CD1c-positive myeloid dendritic cell (primary cell): ENCODE measurements around the gene FAM83D.
A peak's percentile ranks its signal among the peaks of the same experiment; 100 is the strongest.

Experiments used
- DNase-seq: peaks from one replicate; pipeline ENCODE4 v3.0.0-alpha.2; 2016; ENCODE audit errors: extremely low spot score

The FAM83D gene

GRCh38 chr20:38926142-38926933 is at the start of gene FAM83D:
TSS of gene FAM83D (plus strand) at chr20:38926417. CDS start at chr20:38926443, 26 bp downstream.
- DNase-seq: peak; percentile 99

GRCh38 chr20:38877483-38877882 is 48.7 kb upstream of the FAM83D start:
- no peak for DNase-seq

- no peak for DNase-seq
Observed at GRCh38 chr20:38878866-38879265, 47.4 kb upstream of the FAM83D start.

- no peak for DNase-seq
Observed at GRCh38 chr20:38880952-38881735, 45.1 kb upstream of the FAM83D start.

GRCh38 chr20:38881806-38882440 is 44.3 kb upstream of the FAM83D start:
- no peak for DNase-seq

- DNase-seq: no peak
Observed at GRCh38 chr20:38882600-38882999, 43.6 kb upstream of the FAM83D start.

GRCh38 chr20:38883081-38883980 is 42.9 kb upstream of the FAM83D start:
- no peak for DNase-seq

- DNase-seq: peak; percentile 26
Observed at GRCh38 chr20:38883981-38884733, 42.1 kb upstream of the FAM83D start.

- no peak for DNase-seq
Observed at GRCh38 chr20:38885357-38885756, 40.9 kb upstream of the FAM83D start.

- no peak for DNase-seq
Observed at GRCh38 chr20:38888059-38888831, 38.0 kb upstream of the FAM83D start.

- DNase-seq: no peak
Observed at GRCh38 chr20:38889050-38889449, 37.2 kb upstream of the FAM83D start.

GRCh38 chr20:38889792-38890496 is 36.3 kb upstream of the FAM83D start:
- DNase-seq: no peak

- no peak for DNase-seq
Observed at GRCh38 chr20:38890497-38890818, 35.8 kb upstream of the FAM83D start.

GRCh38 chr20:38892091-38892981 is 33.9 kb upstream of the FAM83D start:
- peak; percentile 49 for DNase-seq

- DNase-seq: no peak
Observed at GRCh38 chr20:38893056-38893564, 33.1 kb upstream of the FAM83D start.

- DNase-seq: peak; percentile 71
Observed at GRCh38 chr20:38893565-38894090, 32.6 kb upstream of the FAM83D start.

GRCh38 chr20:38894091-38894847 is 31.9 kb upstream of the FAM83D start:
- DNase-seq: no peak
